Liver (tissue), 3 donors: ENCODE data around the gene NPIPA1.
"Not testable (repeated sequence)": the region's sequence is repeated elsewhere in the genome, so short reads cannot be mapped to it uniquely, and the experiment has no call there.

Experiments used
- ATF3 ChIP-seq: IDR thresholded peaks from 2 replicates; pipeline ENCODE4 v1.6.1; 2016; ENCODE audit warnings: antibody characterized with exemption
- CTCF ChIP-seq: fragments of 150-350 bp; IDR thresholded peaks from 2 replicates; pipeline ENCODE4 v1.5.1; 2017; ENCODE audit warnings: improper control_type of control experiment, low read depth, low read length; ENCODE audit not compliant: missing input control
- EGR1 ChIP-seq, 2 donors: IDR thresholded peaks; 2 replicates each; pipeline ENCODE4 v1.6.1; 2016 to 2018; ENCODE audit warnings: antibody characterized with exemption in 2 of 2, low read depth in 2 of 2
- JUND ChIP-seq, 2 donors: IDR thresholded peaks; 2 replicates each; pipeline ENCODE4 v1.6.1; 2016; ENCODE audit warnings: antibody characterized with exemption in 2 of 2
- MAX ChIP-seq: IDR thresholded peaks from 2 replicates; pipeline ENCODE4 v1.6.1; 2016; ENCODE audit warnings: antibody characterized with exemption
- REST ChIP-seq: IDR thresholded peaks from 2 replicates; pipeline ENCODE4 v1.6.1; 2016; ENCODE audit warnings: antibody characterized with exemption, mild to moderate bottlenecking
- RXRA ChIP-seq, 2 donors: IDR thresholded peaks; 2 replicates each; pipeline ENCODE4 v1.6.1; 2017 to 2018; ENCODE audit warnings: antibody characterized with exemption in 2 of 2, mild to moderate bottlenecking in 1 of 2
- donor health status: healthy.
- donor health status: healthy.

GRCh38 chr16:14922968-14923367 lies 14.3 kb upstream of the NPIPA1 start:
- not testable (repeated sequence) for TF ChIP-seq CTCF; MAX; JUND (IDR thresholded peaks at IDR 0.05); EGR1 (IDR thresholded peaks at IDR 0.05; ENCODE audit: low read depth in 2 of 2); RXRA (IDR thresholded peaks at IDR 0.05); REST; ATF3
